Measurements from ENCODE around the gene SNAI1. TPM values are rescaled to one million over a fixed set of nuclear protein-coding genes. Genes with fewer than 3 reads are reported as not detected.

The SNAI1 gene
- total and polyA plus RNA-seq, 2 donors (not counting 1 experiment from before 2014, with no cell fraction given): 0.66 to 1.4 TPM

DNA sequence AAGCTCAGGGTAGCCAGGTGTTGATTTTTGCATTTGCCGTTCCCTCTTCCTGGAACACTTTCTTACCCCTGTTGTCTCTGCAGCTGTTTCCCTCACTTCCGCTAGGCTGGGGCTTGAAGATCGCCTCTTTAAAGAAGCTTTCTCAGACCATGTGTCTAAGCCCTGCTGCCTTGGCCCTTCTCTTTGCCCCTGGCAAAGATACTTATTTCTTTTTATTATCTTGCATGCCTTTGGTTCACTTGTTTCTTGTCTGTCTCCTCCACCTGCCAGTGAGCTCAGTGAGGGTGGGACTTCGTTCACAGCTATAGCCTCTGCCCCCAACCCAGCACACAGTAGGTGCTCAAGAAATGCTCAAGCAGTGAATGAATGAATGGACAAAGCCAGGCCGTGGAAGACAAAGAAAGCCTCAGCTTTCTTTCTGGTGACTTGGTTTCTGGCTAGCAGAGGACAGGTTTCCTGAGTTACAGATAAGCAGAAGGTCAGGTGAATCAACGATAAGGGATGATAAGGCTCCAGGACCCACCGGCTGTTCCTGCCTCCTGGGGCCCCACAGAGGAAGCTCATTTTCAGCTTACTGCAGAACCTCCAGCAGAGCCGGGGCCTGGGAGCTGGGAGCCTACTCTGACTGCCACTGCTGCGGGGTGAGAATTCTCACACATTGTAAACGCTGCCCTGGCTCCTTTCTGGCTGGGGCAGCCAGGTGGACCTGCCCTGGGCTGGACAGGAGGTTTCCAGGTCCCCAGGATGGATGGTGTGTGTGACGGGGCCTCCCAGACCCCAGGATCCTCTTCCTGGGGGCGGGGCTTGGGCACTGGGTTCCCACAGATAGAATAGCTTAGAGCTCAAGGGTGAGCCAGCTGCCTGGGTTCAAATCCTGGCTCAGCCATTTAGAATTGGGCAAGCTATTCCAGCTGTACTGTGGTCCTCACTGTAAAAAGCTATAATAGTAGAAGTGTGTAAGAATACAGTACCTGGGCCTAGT is 29.8 kb downstream of the SNAI1 start:
- Histone ChIP-seq H3K4me1 (ENCODE audit: control insufficient read depth, extremely low read depth, insufficient read depth, low read length) (no peaks in the 10 kb centered on the region), H3K27me3 (ENCODE audit: control insufficient read depth, insufficient read depth, low read length) (no peaks in the 10 kb centered on the region), H3K9ac (ENCODE audit: insufficient read depth, low read length) (no peak overlapping the region), H3K4me2 (ENCODE audit: extremely low read depth, insufficient read depth, low read length) (no peak overlapping the region), H3K36me3 (ENCODE audit: control insufficient read depth, insufficient read depth, low read length) (no peaks in the 10 kb centered on the region), H3K79me2 (ENCODE audit: control insufficient read depth, insufficient read depth, low read length) (no peaks in the 10 kb centered on the region), H4K20me1 (ENCODE audit: control insufficient read depth, extremely low read depth, insufficient read depth, low read length) (no peaks in the 10 kb centered on the region), H3K9me3 (ENCODE audit: control insufficient read depth, insufficient read depth, low read depth, low read length) (no peaks in the 10 kb centered on the region), H3K27ac (ENCODE audit: insufficient read depth, low read length) (no peak overlapping the region), H3K4me3 (replicated peaks in 1 of 4; ENCODE audit: control extremely low read depth in 1 of 4, insufficient read depth in 1 of 4, low read depth in 3 of 4, low read length in 4 of 4) (no peak overlapping the region), H2AFZ (ENCODE audit: low read length) (no peak overlapping the region)
- no peak for DNase-seq (ENCODE audit: low read depth in 2 of 2)
- no peak for TF ChIP-seq CTCF (conservative IDR thresholded peaks at IDR 0.05 in 1 of 2, IDR thresholded peaks at IDR 0.05 in 1 of 2; ENCODE audit: low read depth in 1 of 2, low read length in 2 of 2)
- no peak for TF ChIP-seq EZH2 (IDR thresholded peaks at IDR 0.05; ENCODE audit: low read length, missing control alignments)

DNA sequence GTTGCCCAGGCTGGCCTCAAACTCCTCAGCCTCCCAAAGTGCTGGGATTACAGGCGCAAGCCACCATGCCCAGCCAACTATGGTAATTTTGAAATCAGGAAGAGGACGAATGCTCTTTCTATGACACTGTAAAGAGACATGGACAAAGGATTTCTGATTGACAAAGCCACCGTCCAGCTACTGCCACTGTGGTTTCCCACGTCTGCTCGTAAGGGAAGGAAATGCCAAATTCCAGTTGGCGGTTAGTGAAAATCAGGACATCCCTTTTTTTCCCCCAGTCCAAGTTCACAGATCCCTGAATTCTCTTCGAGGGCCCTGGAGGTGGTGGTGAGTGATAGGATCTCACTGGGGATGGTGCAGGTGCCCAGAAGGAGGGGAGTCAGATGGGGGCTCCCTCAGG is 31.2 kb downstream of the SNAI1 start:
- Histone ChIP-seq H3K27me3 (ENCODE audit: control insufficient read depth, insufficient read depth, low read length) (no peaks in the 10 kb centered on the region), H3K4me2 (ENCODE audit: extremely low read depth, insufficient read depth, low read length) (no peak overlapping the region), H3K36me3 (ENCODE audit: control insufficient read depth, insufficient read depth, low read length) (no peaks in the 10 kb centered on the region), H4K20me1 (ENCODE audit: control insufficient read depth, extremely low read depth, insufficient read depth, low read length) (no peaks in the 10 kb centered on the region), H3K79me2 (ENCODE audit: control insufficient read depth, insufficient read depth, low read length) (no peaks in the 10 kb centered on the region), H3K4me1 (ENCODE audit: control insufficient read depth, extremely low read depth, insufficient read depth, low read length) (no peaks in the 10 kb centered on the region), H3K9me3 (ENCODE audit: control insufficient read depth, insufficient read depth, low read depth, low read length) (no peaks in the 10 kb centered on the region), H2AFZ (ENCODE audit: low read length) (no peak overlapping the region), H3K27ac (ENCODE audit: insufficient read depth, low read length) (no peak overlapping the region), H3K9ac (ENCODE audit: insufficient read depth, low read length) (no peak overlapping the region), H3K4me3 (replicated peaks in 1 of 4; ENCODE audit: control extremely low read depth in 1 of 4, insufficient read depth in 1 of 4, low read depth in 3 of 4, low read length in 4 of 4) (no peak overlapping the region)
- no peak for DNase-seq (ENCODE audit: low read depth in 2 of 2)
- TF ChIP-seq CTCF (conservative IDR thresholded peaks at IDR 0.05 in 1 of 2, IDR thresholded peaks at IDR 0.05 in 1 of 2; ENCODE audit: low read depth in 1 of 2, low read length in 2 of 2) (no peak), EZH2 (IDR thresholded peaks at IDR 0.05; ENCODE audit: low read length, missing control alignments) (no peak)

GRCh38 chr20:50014570-50015562 is 32.1 kb downstream of the SNAI1 start:
- no peak overlapping the region for H3K27ac ChIP-seq (ENCODE audit: insufficient read depth, low read length)
- H2AFZ ChIP-seq (ENCODE audit: low read length): no peak overlapping the region
- no peaks in the 10 kb centered on the region for H3K4me1 ChIP-seq (ENCODE audit: control insufficient read depth, extremely low read depth, insufficient read depth, low read length)
- H3K36me3 ChIP-seq (ENCODE audit: control insufficient read depth, insufficient read depth, low read length): no peaks in the 10 kb centered on the region
- no peaks in the 10 kb centered on the region for H3K79me2 ChIP-seq (ENCODE audit: control insufficient read depth, insufficient read depth, low read length)
- no peak overlapping the region for H3K4me3 ChIP-seq (replicated peaks in 1 of 4; ENCODE audit: control extremely low read depth in 1 of 4, insufficient read depth in 1 of 4, low read depth in 3 of 4, low read length in 4 of 4)
- H3K9ac ChIP-seq (ENCODE audit: insufficient read depth, low read length): no peak overlapping the region
- TF ChIP-seq CTCF (conservative IDR thresholded peaks at IDR 0.05 in 1 of 2, IDR thresholded peaks at IDR 0.05 in 1 of 2; ENCODE audit: low read depth in 1 of 2, low read length in 2 of 2) (no peak), EZH2 (IDR thresholded peaks at IDR 0.05; ENCODE audit: low read length, missing control alignments) (no peak)
- H3K4me2 ChIP-seq (ENCODE audit: extremely low read depth, insufficient read depth, low read length): no peak overlapping the region
- no peaks in the 10 kb centered on the region for H3K27me3 ChIP-seq (ENCODE audit: control insufficient read depth, insufficient read depth, low read length)
- no peaks in the 10 kb centered on the region for H4K20me1 ChIP-seq (ENCODE audit: control insufficient read depth, extremely low read depth, insufficient read depth, low read length)
- no peaks in the 10 kb centered on the region for H3K9me3 ChIP-seq (ENCODE audit: control insufficient read depth, insufficient read depth, low read depth, low read length)
- no peak for DNase-seq (ENCODE audit: low read depth in 2 of 2)
